ENCODE results near the gene IL25. TPM values are rescaled to one million over a fixed set of nuclear protein-coding genes. Genes with fewer than 3 reads are reported as not detected.

Gene IL25
- total and polyA plus RNA-seq, 2 of the 8 experiments (the other 6 are each of a cell fraction or from before 2014, with no cell fraction given), result not detected

GRCh38 chr14:23380976-23381375 is 8.4 kb downstream of the IL25 start:
- no peak overlapping the region for H2BK20ac ChIP-seq (ENCODE audit: low read length)
- peaks cover 0 to 12% (median 4%) of the 10 kb centered on the region in 4 experiments; a peak in 3 of 7 replicates for H3K4me1 ChIP-seq (replicated peaks in 1 of 4; ENCODE audit: control insufficient read depth in 3 of 4, insufficient read depth in 4 of 4, low read length in 3 of 4)
- no peak overlapping the region for H3K4ac ChIP-seq (replicated peaks; ENCODE audit: insufficient read length, low read depth, low read length)
- H3K23ac ChIP-seq (ENCODE audit: insufficient read length), result no peak overlapping the region
- FAIRE-seq (no peak), DNase-seq (ENCODE audit: low read depth in 1 of 2, low spot score in 2 of 2) (no peak)
- no peaks in the 10 kb centered on the region for H3K79me2 ChIP-seq (ENCODE audit: control insufficient read depth in 1 of 2, insufficient read depth in 2 of 2, low read length in 2 of 2)
- no peak overlapping the region; a peak in 1 of 7 replicates for H3K9ac ChIP-seq (replicated peaks in 1 of 4; ENCODE audit: extremely low read depth in 1 of 4, low read depth in 3 of 4, low read length in 3 of 4)
- H2BK15ac ChIP-seq (ENCODE audit: low read length), result no peak overlapping the region
- no peak overlapping the region for H4K5ac ChIP-seq (ENCODE audit: insufficient read length, low read depth, low read length)
- H3K23me2 ChIP-seq (ENCODE audit: low read depth, low read length), result no peaks in the 10 kb centered on the region; the same call in 1 of the 2 replicates
- H3K4me3 ChIP-seq (ENCODE audit: extremely low read depth in 1 of 4, insufficient read depth in 2 of 4, low read depth in 3 of 4, low read length in 4 of 4), result no peak overlapping the region
- H4K20me1 ChIP-seq (replicated peaks in 1 of 2; ENCODE audit: control insufficient read depth in 1 of 2, insufficient read depth in 2 of 2, low read length in 2 of 2), result no peaks in the 10 kb centered on the region
- ChIA-PET CTCF (ENCODE audit: partially characterized antibody) (interaction anchor here (0.8 to 15.0 kb wide), 38 partner anchors 8 to 369 kb away, joined by 3 to 333 read pairs (median 8); partner anchors contain the start of genes BCL2L2, EFS, HOMEZ and MYH7), POLR2A (ENCODE audit: partially characterized antibody) (interaction anchor here (1.8 kb wide), 1 partner anchor 29 kb away, joined by 7 read pairs; the partner anchor contains the start of gene SLC22A17)
- no peak overlapping the region for H3K4me2 ChIP-seq (ENCODE audit: insufficient read depth in 1 of 2, low read depth in 2 of 2, low read length in 2 of 2)
- no peak overlapping the region for H4K8ac ChIP-seq (ENCODE audit: extremely low read depth, insufficient read depth, low read length)
- no peaks in the 10 kb centered on the region for H3K36me3 ChIP-seq (ENCODE audit: control insufficient read depth in 2 of 4, insufficient read depth in 4 of 4, low read length in 3 of 4)
- H2BK12ac ChIP-seq (ENCODE audit: low read depth, low read length), result no peak overlapping the region
- no peak overlapping the region for H2AK5ac ChIP-seq (ENCODE audit: low read depth, low read length)
- no peak overlapping the region for H3K18ac ChIP-seq (ENCODE audit: extremely low read depth, low read length)
- no peak overlapping the region for H3K14ac ChIP-seq (ENCODE audit: insufficient read length)
- no peak overlapping the region for H2AFZ ChIP-seq (ENCODE audit: low read length)
- no peak overlapping the region for H2BK5ac ChIP-seq (ENCODE audit: low read depth, low read length)
- WGBS, 2 experiments (ENCODE audit: extremely low coverage in 1 of 2, insufficient coverage in 1 of 2, insufficient read length in 1 of 2, insufficient replicate concordance in 2 of 2, low coverage in 1 of 2, low lambda C conversion rate in 2 of 2, missing lambda C conversion rate in 1 of 2), result 96% methylated on average over 4 of the region's 4 CpGs; no CpG with 5 or more reads in 1 of the 2 experiments
- no peak overlapping the region for H2BK120ac ChIP-seq (replicated peaks; ENCODE audit: low read depth, low read length)
- H3K79me1 ChIP-seq (ENCODE audit: low read depth, low read length), result no peaks in the 10 kb centered on the region
- peaks cover 0 to 18% (median 11%) of the 10 kb centered on the region in 4 experiments; a peak in 6 of 7 replicates for H3K27me3 ChIP-seq (replicated peaks in 1 of 4; ENCODE audit: control insufficient read depth in 3 of 4, extremely low read depth in 1 of 4, insufficient read depth in 3 of 4, low read length in 3 of 4)
- H4K91ac ChIP-seq (replicated peaks; ENCODE audit: insufficient read length, low read length), result no peak overlapping the region
- H3K56ac ChIP-seq (replicated peaks; ENCODE audit: insufficient read length, low read depth, low read length), result no peak overlapping the region
- no peaks in the 10 kb centered on the region for H3K9me3 ChIP-seq (ENCODE audit: insufficient read depth in 2 of 2, low read depth in 1 of 2, low read length in 1 of 2)
- no peak overlapping the region for H3K27ac ChIP-seq (ENCODE audit: low read depth, low read length)

Data from H1 (cell line).